AG04449 (cell line): ENCODE data around the gene BRME1.

Source experiments
- CTCF ChIA-PET: fragments of 350-600 bp; formaldehyde crosslinking; extraction: SDS; loops from one replicate; lab custom pipeline; 2021; ENCODE audit warnings: antibody characterized with exemption; lab: Yijun Ruan, JAX
- POLR2A ChIA-PET: fragments of 400-600, 350-600 bp; formaldehyde crosslinking; extraction: SDS; loops from one replicate; lab custom pipeline; 2020; ENCODE audit warnings: antibody characterized with exemption, inconsistent platforms; lab: Yijun Ruan, JAX
- DNase-seq: peaks from one replicate; pipeline ENCODE4 v3.0.0-alpha.2; 2010; ENCODE audit warnings: low read depth, low spot score
- H3K4me3 ChIP-seq: 2 replicates; pipeline ENCODE4 v1.5.1; 2011; ENCODE audit warnings: low read depth, mild to moderate bottlenecking, control low read depth, low read length
- CTCF ChIP-seq: IDR thresholded peaks from one replicate; pipeline ENCODE4 v1.5.1; 2011; ENCODE audit warnings: mild to moderate bottlenecking, moderate library complexity, low read length, control low read depth, inconsistent platforms; ENCODE audit not compliant: insufficient read depth; ENCODE audit errors: missing control alignments

BRME1 gene

GRCh38 chr19:13913352-13913751 lies 7.4 kb upstream of the BRME1 start:
- ChIA-PET CTCF (no interaction called here), POLR2A (no interaction called here)
- no peak for DNase-seq
- no peak for TF ChIP-seq CTCF
- no peak overlapping the region for H3K4me3 ChIP-seq

GRCh38 chr19:13909430-13909829 lies 3.5 kb upstream of the BRME1 start:
- ChIA-PET CTCF (interaction anchor here (1.8 kb wide), 1 partner anchor 15 kb away, joined by 4 read pairs; no protein-coding TSS in a partner anchor), POLR2A (no interaction called here)
- no peak for DNase-seq
- no peak overlapping the region for H3K4me3 ChIP-seq
- no peak for TF ChIP-seq CTCF

GRCh38 chr19:13908674-13909073 lies 2.8 kb upstream of the BRME1 start:
- TF ChIP-seq CTCF: no peak
- DNase-seq: no peak
- no peak overlapping the region for H3K4me3 ChIP-seq
- ChIA-PET CTCF (interaction anchor here (1.8 to 2.3 kb wide), 2 partner anchors 16 to 164 kb away, joined by 4 to 12 read pairs; partner anchors contain the start of gene MISP3), POLR2A (no interaction called here)

GRCh38 chr19:13906910-13907309 lies 993 bp upstream of the BRME1 start:
- ChIA-PET CTCF (interaction anchor here (0.7 to 2.3 kb wide), 10 partner anchors 21 to 229 kb away, joined by 3 to 12 read pairs (median 3); partner anchors contain the start of genes ASF1B, IL27RA, MISP3 and PODNL1), POLR2A (no interaction called here)
- TF ChIP-seq CTCF: no peak
- no peak for DNase-seq
- H3K4me3 ChIP-seq: peak overlapping the region; percentile 87

- ChIA-PET CTCF (interaction anchor here (0.7 to 2.3 kb wide), 10 partner anchors 21 to 229 kb away, joined by 3 to 12 read pairs (median 3); partner anchors contain the start of genes ASF1B, IL27RA, MISP3 and PODNL1), POLR2A (no interaction called here)
- TF ChIP-seq CTCF: no peak
- peak overlapping the region; percentile 87 for H3K4me3 ChIP-seq
- no peak for DNase-seq
Observed at GRCh38 chr19:13906521-13906904, 596 bp upstream of the BRME1 start.

GRCh38 chr19:13902993-13903555 lies 2.8 kb downstream of the BRME1 start:
- no peak overlapping the region for H3K4me3 ChIP-seq
- CTCF ChIA-PET: interaction anchor here (0.8 to 2.5 kb wide), 11 partner anchors 10 to 173 kb away, joined by 3 to 10 read pairs (median 4); partner anchors contain the start of gene IL27RA
- no peak for DNase-seq
- TF ChIP-seq CTCF: peak; percentile 8
- POLR2A ChIA-PET: no interaction called here
